SIG-M5 (cell line): Measurements from ENCODE around the gene WWC2.
"Not testable (repeated sequence)": the region's sequence is repeated elsewhere in the genome, so short reads cannot be mapped to it uniquely, and the experiment has no call there.

Experiments used
- DNase-seq: peaks from one replicate; lab custom pipeline; 2025; lab: John Stamatoyannopoulos, UW

The WWC2 gene

DNA sequence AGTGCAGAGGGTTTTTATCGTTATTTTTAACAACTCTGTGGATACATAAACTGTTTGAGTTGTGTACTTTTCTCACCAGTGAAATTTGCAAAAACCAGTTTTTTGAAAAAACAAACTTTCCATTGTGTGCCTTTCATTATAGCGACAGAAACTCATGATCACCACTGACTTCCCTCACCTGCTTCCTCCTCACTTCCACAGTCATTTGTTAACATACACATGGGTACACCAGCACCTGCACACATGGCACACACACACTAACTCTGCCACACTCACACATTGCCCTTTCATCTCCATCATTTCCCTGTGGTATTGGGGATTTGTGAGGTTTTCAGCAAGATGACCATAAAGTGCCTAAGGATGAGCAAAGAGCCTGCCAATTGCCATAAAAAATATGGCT lies 200.4 kb downstream of the WWC2 start:
- DNase-seq, result no peak

DNA sequence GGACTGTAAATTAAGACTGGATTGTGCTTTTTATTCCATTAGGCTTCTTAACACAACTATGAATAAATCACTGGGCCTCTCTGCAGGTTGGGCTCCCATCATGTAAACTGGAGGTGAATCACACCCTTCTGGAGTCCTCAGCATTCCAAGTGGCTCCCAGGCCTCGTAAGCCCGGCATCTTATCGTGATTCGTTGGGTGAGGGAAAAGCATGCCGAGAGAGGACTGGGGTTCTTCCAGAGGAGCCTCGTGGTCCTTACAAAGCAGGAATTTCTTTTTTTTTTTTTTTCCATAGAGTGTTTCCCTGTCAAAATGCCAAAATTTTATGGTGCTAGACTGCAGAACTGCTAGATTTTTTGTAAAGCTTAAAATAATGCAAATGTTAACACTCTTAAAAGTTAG lies 201.0 kb downstream of the WWC2 start:
- no peak for DNase-seq

DNA sequence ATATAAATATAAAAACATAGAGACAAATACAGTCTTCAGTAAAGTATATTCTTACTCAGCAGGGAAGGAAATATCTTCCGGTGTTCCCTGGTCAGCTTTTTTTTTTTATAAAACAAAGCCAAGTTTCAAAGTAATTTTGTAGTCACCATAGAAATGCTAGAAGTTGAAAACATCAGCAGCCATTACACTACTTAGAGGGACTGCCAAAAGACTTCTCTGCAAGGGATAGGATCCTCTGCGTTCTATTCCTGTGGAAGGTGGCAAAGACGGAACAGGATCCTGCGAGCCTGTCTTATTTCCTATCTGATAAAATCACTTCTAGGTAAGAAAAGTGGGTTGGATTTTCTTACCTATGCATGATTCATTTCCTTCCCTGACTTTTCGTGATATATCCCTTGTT lies 201.6 kb downstream of the WWC2 start:
- DNase-seq, result no peak

DNA sequence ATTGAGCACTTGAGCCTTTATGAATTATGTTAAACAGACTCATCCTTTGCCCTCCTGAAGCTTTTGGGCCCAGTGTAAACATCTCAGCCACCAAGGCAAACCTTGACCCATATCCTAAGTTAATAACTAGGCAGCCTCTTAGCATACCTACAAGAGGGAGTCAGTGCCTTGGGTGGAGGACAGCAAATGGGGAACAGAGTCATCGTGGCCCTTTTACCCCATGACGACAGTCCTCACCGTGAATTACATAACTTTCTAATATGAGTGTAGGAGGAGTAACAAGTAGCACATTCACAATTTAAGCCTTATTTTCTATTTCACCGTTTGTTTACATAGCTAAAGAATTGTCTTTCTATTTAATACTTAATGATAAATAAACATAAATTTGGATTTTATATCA lies 204.2 kb downstream of the WWC2 start:
- DNase-seq, result no peak

DNA sequence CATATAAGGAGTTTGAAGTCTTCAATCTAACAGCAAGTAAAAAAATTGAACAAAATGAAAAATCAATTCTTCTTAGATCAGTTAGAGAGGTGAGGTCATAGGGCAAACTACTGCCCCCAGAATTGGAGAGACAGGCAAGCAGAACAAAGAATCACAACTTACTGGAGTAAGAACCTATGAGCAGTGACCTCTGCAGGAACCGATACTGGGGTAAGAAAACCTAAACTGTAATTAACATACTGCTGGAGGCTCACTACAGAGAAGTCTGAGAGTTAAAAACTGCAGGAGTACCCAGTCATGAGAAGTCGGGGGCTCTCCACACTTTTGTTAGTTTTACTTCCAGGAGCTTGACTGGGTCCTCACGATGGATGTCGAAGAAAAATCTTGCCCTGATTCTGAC lies 205.0 kb downstream of the WWC2 start:
- DNase-seq, result no peak

DNA sequence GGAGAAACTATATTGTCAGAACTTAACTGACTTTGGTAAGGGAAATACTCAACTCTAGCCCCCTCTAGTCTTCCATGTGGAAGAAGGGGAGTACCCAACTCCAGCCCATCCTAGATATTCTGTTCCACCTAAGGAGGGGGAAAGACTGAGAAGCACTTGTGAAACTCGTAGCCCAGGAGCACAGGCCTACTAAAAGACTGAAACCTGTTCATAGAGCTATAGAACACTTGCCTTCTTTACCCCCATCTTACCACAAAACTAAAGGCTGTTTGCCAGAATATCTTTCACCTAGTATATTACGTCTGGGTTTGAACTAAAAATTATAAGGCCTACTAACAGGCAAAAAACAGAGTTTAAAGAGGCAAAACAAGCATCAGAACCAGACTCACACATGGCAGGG lies 205.5 kb downstream of the WWC2 start:
- DNase-seq, result no peak

DNA sequence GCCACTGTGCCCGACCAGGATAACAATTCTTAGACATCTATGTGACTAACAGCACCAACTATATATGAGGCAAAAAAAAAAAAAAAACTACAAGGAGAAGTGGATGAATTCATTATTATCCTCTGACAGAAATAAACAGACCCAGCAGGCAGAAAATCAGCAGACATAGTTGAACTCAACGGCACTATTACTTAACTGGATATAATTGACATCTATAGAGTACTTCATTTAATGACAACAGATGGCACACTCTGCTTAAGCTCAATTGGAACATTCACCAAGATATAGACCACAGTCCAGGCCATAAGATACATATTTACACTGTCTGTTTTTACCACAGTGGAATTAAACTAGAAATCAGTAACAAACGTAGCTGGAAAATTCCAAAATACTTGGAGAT lies 207.8 kb downstream of the WWC2 start:
- DNase-seq, result no peak

DNA sequence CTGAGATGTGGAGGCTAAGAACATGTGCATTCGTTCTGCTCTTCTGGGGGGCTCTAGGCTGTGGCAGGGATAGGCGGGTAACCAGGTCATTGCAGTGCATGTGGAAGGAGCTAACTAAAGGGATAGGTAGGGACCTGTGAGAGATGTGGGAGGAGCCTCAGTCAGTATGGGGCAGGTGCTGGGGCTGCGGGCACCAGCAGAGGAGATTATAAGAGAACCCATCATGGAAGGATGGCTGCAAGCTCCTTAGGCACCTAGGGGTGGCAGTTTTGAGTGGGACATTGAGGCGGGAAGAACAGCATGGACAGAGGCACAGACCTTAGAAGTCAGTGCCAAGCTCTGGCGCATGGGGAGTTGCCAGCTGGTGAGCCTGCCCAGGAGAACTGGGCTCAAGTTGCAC lies 213.8 kb downstream of the WWC2 start:
- no peak for DNase-seq

DNA sequence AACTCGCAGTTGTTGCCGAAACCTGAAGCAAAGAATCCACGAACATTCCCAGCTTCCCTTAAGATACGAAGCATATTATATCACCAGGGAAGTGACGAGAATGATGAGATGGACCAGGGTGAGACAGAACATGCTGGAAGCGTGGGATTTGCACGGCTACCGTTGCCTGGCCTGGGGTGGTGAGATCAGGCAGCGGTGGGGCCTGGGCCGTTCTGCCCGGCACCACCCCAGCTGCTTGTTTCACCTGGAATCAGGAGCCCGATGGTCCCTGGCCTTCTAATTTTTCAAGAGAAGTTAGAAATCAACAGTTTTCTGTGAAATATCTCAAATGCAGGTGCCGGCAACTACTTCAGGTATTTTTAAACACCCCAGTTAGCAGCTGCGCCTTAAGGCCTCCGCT lies 215.3 kb downstream of the WWC2 start:
- no peak for DNase-seq

DNA sequence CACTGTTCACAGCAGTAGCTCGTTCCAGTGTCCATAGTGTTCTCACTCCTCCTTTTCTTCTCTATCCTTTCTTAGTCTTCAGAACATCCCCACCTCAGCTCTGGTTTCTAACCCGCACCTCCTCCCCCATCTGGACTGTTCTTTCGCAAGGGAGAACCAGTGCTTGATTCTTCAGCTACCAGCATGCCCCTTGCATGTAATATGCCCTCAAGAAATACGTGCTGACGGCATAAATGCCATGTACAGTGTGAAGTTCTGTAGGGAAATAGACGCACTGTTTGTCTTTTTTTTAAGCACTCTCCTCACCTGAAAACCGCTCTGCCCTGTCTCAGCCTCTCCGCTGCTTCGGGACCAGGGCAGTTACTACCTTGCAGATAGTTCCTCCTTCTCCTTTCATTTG lies 215.7 kb downstream of the WWC2 start:
- DNase-seq, result no peak

DNA sequence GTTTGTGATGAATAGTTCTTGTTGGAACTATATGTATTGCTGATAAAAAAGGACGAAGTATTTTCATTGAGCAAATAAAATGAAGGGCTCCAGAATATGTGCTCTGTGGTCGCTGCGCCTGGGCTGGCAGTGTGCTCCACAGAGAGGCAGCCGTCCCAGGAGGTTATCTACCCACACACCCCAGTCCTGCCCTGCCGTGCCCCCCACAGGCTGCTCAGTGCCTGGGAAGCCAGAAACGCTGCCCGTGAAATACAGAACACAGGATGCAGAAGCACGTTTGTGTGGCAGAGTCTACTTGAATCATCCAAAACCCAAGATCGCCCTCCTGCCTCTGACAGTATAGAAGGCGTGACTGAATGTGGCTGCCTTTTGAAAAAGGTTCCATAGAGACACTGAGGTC lies 219.6 kb downstream of the WWC2 start:
- DNase-seq, result no peak

DNA sequence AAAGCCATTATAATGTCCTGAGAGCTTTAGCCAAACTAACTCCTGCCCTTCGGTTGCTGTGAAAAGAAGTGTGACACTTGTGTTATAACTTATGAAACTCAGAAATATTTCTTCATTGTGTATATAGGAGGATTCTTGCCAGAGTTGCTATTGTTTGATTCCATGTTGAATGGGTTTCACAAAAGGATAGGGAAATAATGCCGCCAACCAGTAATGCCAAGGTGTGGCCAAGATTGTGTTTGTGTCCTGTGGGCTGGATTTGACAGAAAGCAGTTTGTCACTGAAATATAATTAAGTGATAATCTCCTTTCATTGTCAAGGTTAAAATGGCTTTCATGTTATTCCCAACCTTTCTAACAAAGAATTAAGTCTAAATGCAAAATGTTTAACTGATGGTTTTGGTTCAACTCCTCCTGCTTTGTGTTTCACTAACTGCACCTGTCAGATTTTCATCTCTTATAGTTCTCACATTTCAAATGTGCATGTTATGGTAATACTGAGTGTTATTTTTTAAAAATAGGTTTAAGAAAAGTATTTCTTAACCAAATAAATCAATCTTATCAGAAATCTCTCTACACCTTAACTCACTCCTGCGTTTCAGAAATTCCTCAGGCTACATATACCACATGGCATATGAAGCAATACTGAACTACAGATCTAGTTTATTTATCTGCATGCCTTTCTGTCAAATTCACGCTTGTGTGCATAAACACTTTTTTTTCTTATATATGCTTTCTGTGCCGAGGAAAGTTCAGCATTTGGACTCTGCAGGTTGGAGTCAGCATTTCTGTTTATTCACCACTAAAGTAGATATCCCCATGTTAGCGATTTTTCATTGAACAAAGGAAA lies 221.4 kb downstream of the WWC2 start, which contains the start of gene CLDN22:
TSS of gene CLDN22 (minus strand) at position 66 of the 849 bp plus-strand sequence. CDS start at position 8, 58 bp downstream.
- no peak for DNase-seq

DNA sequence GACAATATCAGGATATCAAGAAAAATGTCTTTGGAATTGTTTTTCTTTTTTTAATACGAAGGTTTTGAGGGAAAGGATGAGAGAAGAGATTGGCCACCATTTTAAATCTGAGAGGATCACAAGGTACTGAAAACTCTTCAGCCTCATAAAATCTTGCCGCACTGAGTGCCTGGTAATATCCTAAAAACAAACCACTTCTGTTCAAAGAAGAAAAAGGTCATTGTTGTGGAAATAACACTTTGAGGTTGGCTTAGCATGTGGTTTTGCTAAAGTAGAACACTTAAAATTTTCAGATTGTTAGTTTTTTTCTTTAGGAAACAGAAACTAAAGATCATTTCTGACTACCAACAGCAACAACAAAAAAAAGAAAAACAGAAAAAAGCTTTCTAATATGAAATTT lies 222.0 kb downstream of the WWC2 start:
- DNase-seq, result no peak

DNA sequence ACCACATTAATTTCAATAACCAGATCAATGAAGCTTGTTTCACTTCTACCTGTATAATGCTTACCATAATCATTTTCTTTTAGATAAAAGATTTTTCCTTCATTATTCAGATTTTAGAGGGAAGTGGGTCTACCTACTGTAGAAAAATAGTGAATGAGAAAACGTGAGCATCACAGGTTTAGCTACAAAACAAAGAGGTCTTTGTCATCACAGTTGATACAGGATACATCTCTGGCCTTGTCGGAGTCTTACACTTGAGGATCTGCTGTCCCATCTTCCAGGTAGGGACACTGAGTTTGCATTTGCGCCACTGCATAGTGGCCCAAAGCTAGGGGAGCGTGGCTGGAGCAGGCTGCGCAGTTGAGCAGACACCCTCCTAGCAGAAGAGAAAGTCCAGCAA lies 222.5 kb downstream of the WWC2 start:
- no peak for DNase-seq

DNA sequence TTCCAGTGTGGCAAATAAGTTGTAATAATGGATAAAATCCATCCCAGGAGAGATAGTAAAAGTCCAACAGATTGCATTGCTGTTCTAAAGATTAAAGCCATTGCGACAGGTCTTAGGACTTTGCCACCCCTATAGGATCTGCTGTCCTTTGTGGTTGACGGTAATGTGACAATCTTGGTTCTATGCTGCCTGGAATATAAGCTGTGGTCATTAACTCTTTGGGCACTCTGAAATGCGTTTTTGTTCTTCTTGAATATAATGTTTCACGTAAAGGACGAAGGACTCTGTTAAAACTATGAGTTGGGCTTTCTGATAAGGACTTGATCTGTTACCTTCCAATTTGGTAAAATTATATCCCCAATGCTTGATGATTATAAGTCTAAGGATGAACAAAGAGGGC lies 223.3 kb downstream of the WWC2 start, which contains the start of gene CLDN24:
TSS of gene CLDN24 (minus strand) at position 101 of the 400 bp plus-strand sequence. CDS start at position 101, 0 bp downstream.
- no peak for DNase-seq

DNA sequence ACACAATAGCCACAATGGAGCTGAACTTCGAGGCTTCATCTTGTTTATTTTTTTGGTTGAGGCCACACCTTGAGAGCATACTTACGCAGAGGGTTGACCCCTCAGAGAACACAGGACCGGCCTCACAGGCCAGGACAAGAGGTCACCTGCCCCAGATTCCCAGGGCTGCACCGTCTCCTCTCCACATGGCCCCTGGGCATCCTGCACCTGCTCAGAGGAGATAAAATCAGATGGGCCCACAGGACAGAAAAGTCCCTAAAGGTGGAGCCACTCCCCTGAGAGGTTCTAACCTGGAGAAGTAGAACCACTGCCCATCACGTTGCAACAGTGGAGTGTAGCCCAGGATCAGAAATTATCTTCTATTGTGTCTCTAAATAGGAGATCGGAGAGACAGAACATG lies 224.2 kb downstream of the WWC2 start:
- no peak for DNase-seq

DNA sequence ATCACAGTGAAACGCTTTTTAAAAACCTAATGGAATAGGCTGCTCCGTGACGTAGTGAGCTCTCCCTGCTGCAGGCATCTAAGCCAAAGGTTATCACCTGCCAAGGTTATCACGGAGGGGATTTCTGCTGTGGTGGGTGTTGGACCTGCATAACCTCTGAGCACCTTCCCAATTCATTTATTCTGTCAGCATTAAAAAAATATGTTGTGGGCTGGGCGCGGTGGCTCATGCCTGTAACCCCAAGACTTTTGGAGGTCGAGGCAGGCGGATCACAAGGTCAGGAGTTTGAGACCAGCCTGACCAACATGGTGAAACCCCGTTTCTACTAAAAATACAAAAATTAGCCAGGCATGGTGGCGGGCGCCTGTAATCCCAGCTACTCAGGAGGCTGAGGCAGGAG lies 225.0 kb downstream of the WWC2 start:
- not testable (repeated sequence) for DNase-seq

DNA sequence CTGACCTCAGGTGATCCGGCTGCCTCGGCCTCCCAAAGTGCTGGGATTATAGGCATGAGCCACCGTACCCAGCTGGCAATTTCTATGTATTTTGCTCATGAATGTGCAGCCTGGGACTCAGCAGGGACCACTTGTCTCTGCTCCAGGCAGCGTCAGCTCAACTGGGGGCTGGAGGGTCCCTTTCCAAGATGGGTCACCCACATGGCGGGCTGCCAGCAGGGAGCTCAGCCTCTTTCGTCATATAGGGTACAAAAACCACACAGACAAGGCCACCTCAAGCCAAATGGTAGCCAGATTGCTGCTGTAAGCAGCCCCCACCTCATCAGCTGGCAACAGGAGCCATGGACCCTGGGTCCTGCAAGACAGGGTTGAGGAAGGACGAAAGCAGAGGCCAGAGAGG lies 225.6 kb downstream of the WWC2 start:
- no peak for DNase-seq

DNA sequence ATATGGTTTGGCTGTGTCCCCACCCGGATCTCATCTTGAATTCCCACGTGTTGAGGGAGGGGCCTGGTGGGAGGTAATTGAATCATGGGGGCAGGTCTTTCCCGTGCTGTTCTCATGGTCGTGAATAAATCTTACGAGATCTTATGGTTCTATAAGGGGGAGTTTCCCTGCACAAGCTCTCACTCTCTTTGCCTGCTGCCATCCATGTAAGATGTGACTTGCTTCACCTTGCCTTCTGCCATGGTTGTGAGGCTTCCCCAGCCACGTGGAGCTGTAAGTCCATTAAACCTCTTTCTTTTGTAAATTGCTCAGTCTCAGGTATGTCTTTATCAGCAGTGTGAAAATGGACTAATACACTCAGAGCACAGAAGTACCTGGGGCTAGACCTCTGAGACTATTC lies 227.3 kb downstream of the WWC2 start:
- not testable (repeated sequence) for DNase-seq

DNA sequence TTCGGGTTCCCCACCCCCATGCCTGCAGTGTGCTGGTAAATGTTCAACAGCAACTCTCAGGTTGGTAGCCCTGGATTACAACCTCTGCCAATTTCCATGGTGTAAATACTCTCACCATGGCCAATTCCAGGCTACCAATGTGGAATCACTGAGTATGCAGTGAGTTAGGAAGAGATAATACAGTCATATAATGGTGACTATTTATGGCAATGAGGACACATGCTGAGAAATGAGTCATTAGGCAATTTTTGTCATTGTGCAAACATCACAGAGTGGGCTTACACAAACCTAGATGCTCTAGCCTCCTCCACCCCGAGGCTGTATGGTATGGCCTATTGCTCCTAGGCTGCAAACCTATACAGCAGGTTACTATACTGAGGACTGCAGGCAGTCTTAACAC lies 227.8 kb downstream of the WWC2 start:
- DNase-seq, result no peak

DNA sequence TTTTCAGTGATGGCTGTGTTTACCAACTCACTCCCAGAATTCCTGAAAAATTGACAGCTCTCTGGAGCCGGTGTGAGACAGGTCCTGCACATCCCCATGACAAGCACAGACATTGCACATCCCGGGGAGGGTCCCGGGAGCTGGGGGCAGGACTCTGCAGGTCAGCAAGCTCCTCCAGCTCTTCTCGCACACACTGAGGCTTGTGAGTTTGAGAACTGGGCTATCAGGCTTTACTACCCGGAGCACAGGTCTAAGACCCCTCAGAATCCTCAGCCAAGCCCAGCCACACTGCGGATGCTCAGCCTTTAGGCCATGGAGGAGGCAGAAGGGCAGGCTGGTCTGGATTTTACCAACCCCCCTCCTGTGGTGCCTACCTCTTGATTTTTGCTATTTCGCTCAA lies 228.8 kb downstream of the WWC2 start:
- no peak for DNase-seq

DNA sequence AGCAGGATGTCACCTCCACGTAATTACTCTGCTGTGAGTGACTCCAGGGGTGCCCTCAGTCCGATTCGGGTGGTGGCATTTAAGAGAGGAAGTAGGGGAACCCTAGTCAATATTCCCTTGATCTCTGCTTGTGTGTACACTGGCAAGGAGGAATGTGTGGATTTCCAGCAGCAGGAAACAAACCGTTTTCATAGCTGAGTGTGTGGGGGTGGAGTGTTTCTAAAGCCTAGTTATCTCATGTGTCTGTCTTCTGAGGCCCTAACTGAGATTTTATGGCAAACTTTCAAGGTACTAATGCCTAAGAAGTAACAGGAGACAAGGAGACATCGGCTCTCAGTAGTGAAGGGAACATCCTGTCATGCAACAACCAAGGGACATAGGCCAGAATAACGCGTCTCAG lies 229.8 kb downstream of the WWC2 start:
- DNase-seq, result no peak

DNA sequence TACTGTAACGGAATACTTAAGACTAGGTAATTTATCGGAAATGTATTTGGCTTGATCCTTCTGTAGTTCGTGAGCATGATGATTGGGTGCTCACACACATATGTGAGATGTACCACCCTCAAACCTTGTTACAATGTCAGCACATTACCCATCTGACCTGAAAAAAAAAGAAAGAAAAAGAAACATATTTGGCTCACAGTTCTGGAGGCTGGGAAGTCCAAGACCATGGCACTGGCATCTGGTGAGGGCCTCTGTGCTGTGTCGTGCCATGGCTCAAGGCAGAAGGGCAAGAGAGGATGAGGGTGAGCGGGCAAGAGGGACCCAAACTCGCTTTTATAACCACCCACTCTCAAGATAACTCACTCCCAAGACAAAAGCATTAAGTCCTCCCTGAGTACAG lies 230.2 kb downstream of the WWC2 start:
- no peak for DNase-seq
